ENCODE data around the gene SOS1.

The SOS1 gene

GRCh38 chr2:39094717-39095363, 26.0 kb downstream of the SOS1 start:
- no peak for TF ChIP-seq CTCF (IDR thresholded peaks at IDR 0.05; ENCODE audit: low read depth, low read length)
- no peak overlapping the region for H3K4me3 ChIP-seq (ENCODE audit: low read depth, low read length)

GRCh38 chr2:39093218-39093898, 27.5 kb downstream of the SOS1 start:
- no peak overlapping the region for H3K4me3 ChIP-seq (ENCODE audit: low read depth, low read length)
- TF ChIP-seq CTCF (IDR thresholded peaks at IDR 0.05; ENCODE audit: low read depth, low read length), result no peak

GRCh38 chr2:39091543-39091942, 29.3 kb downstream of the SOS1 start:
- no peak for TF ChIP-seq CTCF (IDR thresholded peaks at IDR 0.05; ENCODE audit: low read depth, low read length)
- no peak overlapping the region for H3K4me3 ChIP-seq (ENCODE audit: low read depth, low read length)

- no peak overlapping the region for H3K4me3 ChIP-seq (ENCODE audit: low read depth, low read length)
- TF ChIP-seq CTCF (IDR thresholded peaks at IDR 0.05; ENCODE audit: low read depth, low read length), result no peak
Measured at GRCh38 chr2:39091063-39091462, 29.8 kb downstream of the SOS1 start.

- H3K4me3 ChIP-seq (ENCODE audit: low read depth, low read length), result no peak overlapping the region
- TF ChIP-seq CTCF (IDR thresholded peaks at IDR 0.05; ENCODE audit: low read depth, low read length), result no peak
Measured at GRCh38 chr2:39080152-39080551, 40.7 kb downstream of the SOS1 start.

GRCh38 chr2:39069890-39070465, 50.9 kb downstream of the SOS1 start:
- TF ChIP-seq CTCF (IDR thresholded peaks at IDR 0.05; ENCODE audit: low read depth, low read length), result no peak
- H3K4me3 ChIP-seq (ENCODE audit: low read depth, low read length), result no peak overlapping the region

GRCh38 chr2:39069136-39069515, 51.7 kb downstream of the SOS1 start:
- H3K4me3 ChIP-seq (ENCODE audit: low read depth, low read length), result no peak overlapping the region
- no peak for TF ChIP-seq CTCF (IDR thresholded peaks at IDR 0.05; ENCODE audit: low read depth, low read length)
